HepG2 (cell line): Measurements from ENCODE around the gene SLC16A3. TPM values are rescaled to one million over a fixed set of nuclear protein-coding genes. Genes with fewer than 3 reads are reported as not detected.

Experiments used
- ATAC-seq: fragments of 200-7000 bp; cut with Tn5 transposase; 3 replicates; pipeline ENCODE4 v1.9.1; 2020; ENCODE audit warnings: mild to moderate bottlenecking, moderate library complexity
- BruUV-seq: library from RNA; stranded (reverse); fragments of 400-500 nt; replicated peaks from 2 replicates; lab custom pipeline; 2021; lab: Mats Ljungman, UMichigan
- CTCF ChIA-PET: fragments of 300-600 bp; formaldehyde crosslinking; extraction: SDS; loops from one replicate; lab custom pipeline; 2021; ENCODE audit warnings: low total read pairs, inconsistent platforms, low intra/inter-chr PET ratio; lab: Yijun Ruan, JAX
- POLR2A ChIA-PET: fragments of 350-600 bp; sonication (Branson Sonifier 250); formaldehyde crosslinking; loops from one replicate; lab custom pipeline; 2020; ENCODE audit warnings: antibody characterized with exemption, inconsistent platforms; lab: Yijun Ruan, JAX
- DNase-seq: peaks from one replicate; pipeline ENCODE4 v3.0.0-alpha.2; 2015; ENCODE audit warnings: low spot score
- FAIRE-seq: peaks from 3 replicates; lab custom pipeline; 2011; peaks lifted over from hg19 to GRCh38; lab: Jason Lieb, UNC
- H2AFZ ChIP-seq: one replicate; pipeline ENCODE4 v1.6.1; 2011; ENCODE audit warnings: low read length, inconsistent platforms
- H3K27ac ChIP-seq: fragments of 300-600 bp; 3 replicates; pipeline ENCODE4 v1.8.0; 2011; ENCODE audit warnings: mixed run types, mild to moderate bottlenecking, mixed read lengths, low read length, inconsistent platforms; ENCODE audit not compliant: insufficient read depth; ENCODE audit errors: extremely low read length
- H3K27me3 ChIP-seq, 2 experiments: fragments of 200-600 bp in 1 of 2; 2 replicates in 1 of 2; 3 replicates in 1 of 2; pipeline versions ENCODE4 v1.6.0 to v1.8.0; 2011; ENCODE audit warnings: low read length in 2 of 2, mild to moderate bottlenecking in 2 of 2, moderate library complexity in 2 of 2, inconsistent platforms in 1 of 2; ENCODE audit not compliant: insufficient read depth in 2 of 2, control insufficient read depth in 1 of 2
- H3K36me3 ChIP-seq, 2 experiments: fragments of 200-600 bp in 1 of 2; replicated peaks in 1 of 2; 2 replicates in 1 of 2; 3 replicates in 1 of 2; pipeline versions ENCODE4 v1.5.1 to v1.8.0; 2011; ENCODE audit warnings: low read length in 2 of 2, inconsistent platforms in 1 of 2; ENCODE audit not compliant: insufficient read depth in 2 of 2, control insufficient read depth in 1 of 2
- H3K4me1 ChIP-seq: 2 replicates; pipeline ENCODE4 v1.5.1; 2012; ENCODE audit warnings: low read length, inconsistent platforms; ENCODE audit not compliant: insufficient read depth
- H3K4me2 ChIP-seq: 2 replicates; pipeline ENCODE4 v1.6.0; 2011; ENCODE audit warnings: low read depth, low read length, inconsistent platforms
- H3K4me3 ChIP-seq, 3 experiments: fragments of 200-600 bp in 1 of 3; sonication (generic), shearing (Covaris generic) in 1 of 3; replicated peaks in 1 of 3; 2 replicates each; pipeline ENCODE4 v1.5.1; 2011 to 2016; ENCODE audit warnings: low read length in 3 of 3, inconsistent platforms in 2 of 3, low read depth in 2 of 3, mild to moderate bottlenecking in 2 of 3, control low read depth in 1 of 3, mixed read lengths in 1 of 3; ENCODE audit not compliant: insufficient read depth in 1 of 3
- H3K79me2 ChIP-seq: one replicate; pipeline ENCODE4 v1.6.1; 2011; ENCODE audit warnings: low read length, inconsistent platforms; ENCODE audit not compliant: insufficient read depth
- H3K9ac ChIP-seq: 2 replicates; pipeline ENCODE4 v1.6.0; 2011; ENCODE audit warnings: mild to moderate bottlenecking, low read depth, low read length, inconsistent platforms; ENCODE audit not compliant: insufficient read depth
- H3K9me3 ChIP-seq: 2 replicates; pipeline ENCODE4 v1.5.1; 2012; ENCODE audit warnings: mild to moderate bottlenecking, low read length
- H4K20me1 ChIP-seq: 2 replicates; pipeline ENCODE4 v1.6.0; 2011; ENCODE audit warnings: inconsistent platforms, mild to moderate bottlenecking, low read length, moderate library complexity; ENCODE audit not compliant: insufficient read depth
- FOSL1 ChIP-seq: sonication (generic); formaldehyde crosslinking; IDR thresholded peaks from 2 replicates; pipeline ENCODE4 v1.9.0; 2021; ENCODE audit warnings: missing genetic modification reagents, borderline replicate concordance
- FOXK2 ChIP-seq: fragments of 450-650 bp; IDR thresholded peaks from 2 replicates; pipeline ENCODE4 v1.6.1; 2016
- KMT2A ChIP-seq: sonication (generic); formaldehyde crosslinking; IDR thresholded peaks from 2 replicates; pipeline ENCODE4 v1.4.0; 2020; ENCODE audit warnings: missing genetic modification reagents
- MED1 ChIP-seq: sonication (generic); formaldehyde crosslinking; IDR thresholded peaks from 2 replicates; pipeline ENCODE4 v1.4.0; 2020; ENCODE audit warnings: missing genetic modification reagents
- NR2F2 ChIP-seq: IDR thresholded peaks from 2 replicates; pipeline ENCODE4 v1.6.1; 2012; ENCODE audit warnings: low read depth, inconsistent platforms, borderline replicate concordance
- SMARCC2 ChIP-seq: fragments of 450-650 bp; IDR thresholded peaks from 2 replicates; pipeline ENCODE4 v1.6.1; 2017; ENCODE audit warnings: antibody characterized with exemption, mild to moderate bottlenecking
- TBP ChIP-seq: sonication (generic); formaldehyde crosslinking; IDR thresholded peaks from 2 replicates; pipeline ENCODE4 v1.5.0; 2020; ENCODE audit warnings: missing genetic modification reagents
- ZFAT ChIP-seq: sonication (generic); formaldehyde crosslinking; conservative IDR thresholded peaks from 2 replicates; pipeline ENCODE4 v1.8.1; 2023; ENCODE audit warnings: missing genetic modification reagents, inconsistent platforms
- ZFP82 ChIP-seq: sonication (generic); formaldehyde crosslinking; IDR thresholded peaks from 2 replicates; pipeline ENCODE4 v1.5.1; 2020; ENCODE audit warnings: mild to moderate bottlenecking, missing genetic modification reagents, borderline replicate concordance
- ZNF564 ChIP-seq: sonication (generic); formaldehyde crosslinking; IDR thresholded peaks from 2 replicates; pipeline ENCODE4 v1.8.1; 2023; ENCODE audit warnings: mild to moderate bottlenecking, missing genetic modification reagents
- ZNF775 ChIP-seq: sonication (generic); formaldehyde crosslinking; IDR thresholded peaks from 2 replicates; pipeline ENCODE4 v1.4.0; 2020; ENCODE audit warnings: missing genetic modification reagents, mild to moderate bottlenecking, moderate library complexity, borderline replicate concordance
- ZNF883 ChIP-seq: sonication (generic); formaldehyde crosslinking; IDR thresholded peaks from 2 replicates; pipeline ENCODE4 v1.5.1; 2020; ENCODE audit warnings: mild to moderate bottlenecking, missing genetic modification reagents; ENCODE audit errors: not compliant biosample characterization
- ZSCAN21 ChIP-seq: sonication (generic); formaldehyde crosslinking; IDR thresholded peaks from 2 replicates; pipeline ENCODE4 v1.8.0; 2022; ENCODE audit warnings: mild to moderate bottlenecking, missing genetic modification reagents, moderate library complexity, borderline replicate concordance
- WGBS: methylation state at CpG from one replicate; pipeline ENCODE4 v1.1.6; 2017; ENCODE audit warnings: low lambda C conversion rate; 5-methylcytosine and 5-hydroxymethylcytosine counted together
- in situ Hi-C: cut with HindIII; loops from 2 replicates; pipeline ENCODE4 v1.10.0; 2017; ENCODE audit warnings: low pct_unique_long_range_greater_than_20kb; ENCODE audit not compliant: extremely low pct_ligation_motif_present
- intact Hi-C: fragments of 100-400 bp; cut with micrococcal nuclease; formaldehyde crosslinking; loops from one replicate; pipeline ENCODE4 v1.10.0; 2022; ENCODE audit not compliant: unreplicated experiment
- polyA plus RNA-seq, 8 experiments: library from polyadenylated mRNA; depleted of rRNA in 3 of 8; stranded (reverse) in 7 of 8; unstranded in 1 of 8; fragments of >200 nt; fragmentation: Illumina TruSeq in 4 of 8; extraction: Trizol in 4 of 8; gene quantifications; 2 replicates each; pipeline versions ENCODE4 v1.2.1 to v1.2.3, GENCODE V29; 2011 to 2016; ENCODE audit warnings: low read depth in 4 of 8, missing spikeins in 1 of 8, mixed read lengths in 1 of 8; ENCODE audit not compliant: insufficient read depth in 1 of 8
- total RNA-seq, 5 experiments: library from RNA; depleted of rRNA; stranded (reverse); fragments of >200 nt; fragmentation: Illumina TruSeq; extraction: Trizol; gene quantifications; 2 replicates each; pipeline ENCODE4 v1.2.3, GENCODE V29; 2016; ENCODE audit warnings: low read depth in 1 of 5
- TF ChIP-seq, protein P1 (sequence below): sonication (generic); formaldehyde crosslinking; IDR thresholded peaks from 2 replicates; pipeline ENCODE4 v1.4.0; 2020; ENCODE audit warnings: mild to moderate bottlenecking, missing genetic modification reagents
- TF ChIP-seq, protein P2 (sequence below): sonication (generic); formaldehyde crosslinking; IDR thresholded peaks from 2 replicates; pipeline ENCODE4 v1.5.1; 2020; ENCODE audit warnings: mild to moderate bottlenecking, missing genetic modification reagents, moderate library complexity
- TF ChIP-seq, protein P3 (sequence below): sonication (generic); formaldehyde crosslinking; IDR thresholded peaks from 2 replicates; pipeline ENCODE4 v1.9.0; 2021; ENCODE audit warnings: mild to moderate bottlenecking, missing genetic modification reagents

The SLC16A3 gene
- total and polyA plus RNA-seq, 2 of the 13 experiments (the other 11 are each of a cell fraction or from before 2014, with no cell fraction given) = 242 to 349 TPM

DNA sequence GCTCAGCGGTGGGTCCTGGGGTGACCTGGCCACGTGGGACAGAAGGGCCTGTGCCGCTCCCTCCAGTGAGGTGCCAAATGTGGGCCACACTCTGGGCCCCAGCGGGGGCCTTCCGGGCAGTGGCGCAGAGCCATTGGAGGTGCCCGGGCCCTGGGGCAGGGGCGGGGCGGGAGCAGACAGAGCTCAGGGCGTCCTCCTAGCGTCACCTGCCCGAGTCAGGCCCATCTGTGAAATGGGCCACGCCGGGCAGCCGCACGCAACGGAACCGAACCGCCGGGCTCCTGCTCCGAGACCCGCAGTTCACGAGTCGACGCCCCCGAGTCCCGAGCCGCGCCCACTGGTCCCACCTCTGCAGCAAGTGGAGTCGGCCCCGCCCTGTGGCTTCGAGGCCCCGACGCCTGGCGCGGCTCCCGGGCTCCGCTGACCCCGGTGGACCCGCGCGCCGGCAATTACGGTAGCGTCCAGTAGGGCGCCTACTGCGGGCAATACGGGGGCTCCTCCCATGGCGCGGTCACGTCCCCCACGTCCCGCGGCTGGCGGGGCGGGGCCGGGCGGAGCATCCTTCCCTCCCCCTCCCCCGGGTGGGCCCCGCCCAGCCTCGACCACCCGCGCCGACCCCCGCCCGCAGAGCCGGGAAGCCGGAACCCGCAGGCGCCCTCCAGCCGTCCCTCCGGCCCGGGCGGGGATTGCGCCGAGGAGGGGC is 1.9 kb downstream of the SLC16A3 start:
- Histone ChIP-seq H4K20me1 (peaks cover 62% of the 10 kb centered on the region), H3K27ac (peak overlapping the region; percentile 84), H3K9me3 (no peaks in the 10 kb centered on the region), H3K9ac (peak overlapping the region; percentile 91), H3K27me3 (no peaks in the 10 kb centered on the region; a peak in 1 of 5 replicates), H2AFZ (no peak overlapping the region), H3K4me1 (peaks cover 75% of the 10 kb centered on the region), H3K79me2 (peaks cover 64% of the 10 kb centered on the region), H3K4me2 (peak overlapping the region; percentile 87), H3K4me3 (peak overlapping the region; percentile 76 to 99 (median 97)), H3K36me3 (peaks cover 13 to 18% of the 10 kb centered on the region in 2 experiments; a peak in 3 of 5 replicates)
- DNase-seq (peak; percentile 87), FAIRE-seq (peak; percentile 51), ATAC-seq (peak; percentile 53)
- in situ Hi-C loops (no loop called here), intact Hi-C loops (loop anchor here (2.0 to 10.0 kb wide), 2 partner anchors 14 to 126 kb away; no protein-coding TSS in a partner anchor)
- ChIA-PET CTCF (interaction anchor here (1.9 kb wide), 1 partner anchor 26 kb away, joined by 6 read pairs; no protein-coding TSS in a partner anchor), POLR2A (interaction anchor here (1.0 to 5.0 kb wide), 18 partner anchors 11 to 193 kb away, joined by 3 to 117 read pairs (median 5); partner anchors contain the start of genes CCDC57, CD7, CSNK1D and DCXR)
- BruUV-seq = TSS peak; percentile 67
- WGBS = 1% methylated on average over 11 of the region's 76 CpGs
- TF ChIP-seq ZNF564 (peak; percentile 96), ZSCAN21 (CRISPR knock-in tag) (peak; percentile 74), TBP (CRISPR knock-in tag) (0 out of 2 replicates have a peak, but pooled peaks have one; percentile 74), ZFP82 (peak; percentile 67; the same call in 1 of the 2 replicates), ZNF775 (CRISPR knock-in tag) (peak; percentile 83; the same call in 1 of the 2 replicates), ZFAT (peak; percentile 84), SMARCC2 (no peak), FOSL1 (CRISPR knock-in tag) (peak; percentile 57; the same call in 1 of the 2 replicates), KMT2A (peak; percentile 70), NR2F2 (no peak), FOXK2 (no peak), ZNF883 (CRISPR knock-in tag) (peak; percentile 91), MED1 (peak; percentile 98)
- TF ChIP-seq, protein P1, sequence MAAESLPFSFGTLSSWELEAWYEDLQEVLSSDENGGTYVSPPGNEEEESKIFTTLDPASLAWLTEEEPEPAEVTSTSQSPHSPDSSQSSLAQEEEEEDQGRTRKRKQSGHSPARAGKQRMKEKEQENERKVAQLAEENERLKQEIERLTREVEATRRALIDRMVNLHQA (CRISPR knock-in tag) = no peak
- TF ChIP-seq, protein P2, sequence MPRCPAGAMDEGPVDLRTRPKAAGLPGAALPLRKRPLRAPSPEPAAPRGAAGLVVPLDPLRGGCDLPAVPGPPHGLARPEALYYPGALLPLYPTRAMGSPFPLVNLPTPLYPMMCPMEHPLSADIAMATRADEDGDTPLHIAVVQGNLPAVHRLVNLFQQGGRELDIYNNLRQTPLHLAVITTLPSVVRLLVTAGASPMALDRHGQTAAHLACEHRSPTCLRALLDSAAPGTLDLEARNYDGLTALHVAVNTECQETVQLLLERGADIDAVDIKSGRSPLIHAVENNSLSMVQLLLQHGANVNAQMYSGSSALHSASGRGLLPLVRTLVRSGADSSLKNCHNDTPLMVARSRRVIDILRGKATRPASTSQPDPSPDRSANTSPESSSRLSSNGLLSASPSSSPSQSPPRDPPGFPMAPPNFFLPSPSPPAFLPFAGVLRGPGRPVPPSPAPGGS (CRISPR knock-in tag) = peak; percentile 94
- TF ChIP-seq, protein P3, sequence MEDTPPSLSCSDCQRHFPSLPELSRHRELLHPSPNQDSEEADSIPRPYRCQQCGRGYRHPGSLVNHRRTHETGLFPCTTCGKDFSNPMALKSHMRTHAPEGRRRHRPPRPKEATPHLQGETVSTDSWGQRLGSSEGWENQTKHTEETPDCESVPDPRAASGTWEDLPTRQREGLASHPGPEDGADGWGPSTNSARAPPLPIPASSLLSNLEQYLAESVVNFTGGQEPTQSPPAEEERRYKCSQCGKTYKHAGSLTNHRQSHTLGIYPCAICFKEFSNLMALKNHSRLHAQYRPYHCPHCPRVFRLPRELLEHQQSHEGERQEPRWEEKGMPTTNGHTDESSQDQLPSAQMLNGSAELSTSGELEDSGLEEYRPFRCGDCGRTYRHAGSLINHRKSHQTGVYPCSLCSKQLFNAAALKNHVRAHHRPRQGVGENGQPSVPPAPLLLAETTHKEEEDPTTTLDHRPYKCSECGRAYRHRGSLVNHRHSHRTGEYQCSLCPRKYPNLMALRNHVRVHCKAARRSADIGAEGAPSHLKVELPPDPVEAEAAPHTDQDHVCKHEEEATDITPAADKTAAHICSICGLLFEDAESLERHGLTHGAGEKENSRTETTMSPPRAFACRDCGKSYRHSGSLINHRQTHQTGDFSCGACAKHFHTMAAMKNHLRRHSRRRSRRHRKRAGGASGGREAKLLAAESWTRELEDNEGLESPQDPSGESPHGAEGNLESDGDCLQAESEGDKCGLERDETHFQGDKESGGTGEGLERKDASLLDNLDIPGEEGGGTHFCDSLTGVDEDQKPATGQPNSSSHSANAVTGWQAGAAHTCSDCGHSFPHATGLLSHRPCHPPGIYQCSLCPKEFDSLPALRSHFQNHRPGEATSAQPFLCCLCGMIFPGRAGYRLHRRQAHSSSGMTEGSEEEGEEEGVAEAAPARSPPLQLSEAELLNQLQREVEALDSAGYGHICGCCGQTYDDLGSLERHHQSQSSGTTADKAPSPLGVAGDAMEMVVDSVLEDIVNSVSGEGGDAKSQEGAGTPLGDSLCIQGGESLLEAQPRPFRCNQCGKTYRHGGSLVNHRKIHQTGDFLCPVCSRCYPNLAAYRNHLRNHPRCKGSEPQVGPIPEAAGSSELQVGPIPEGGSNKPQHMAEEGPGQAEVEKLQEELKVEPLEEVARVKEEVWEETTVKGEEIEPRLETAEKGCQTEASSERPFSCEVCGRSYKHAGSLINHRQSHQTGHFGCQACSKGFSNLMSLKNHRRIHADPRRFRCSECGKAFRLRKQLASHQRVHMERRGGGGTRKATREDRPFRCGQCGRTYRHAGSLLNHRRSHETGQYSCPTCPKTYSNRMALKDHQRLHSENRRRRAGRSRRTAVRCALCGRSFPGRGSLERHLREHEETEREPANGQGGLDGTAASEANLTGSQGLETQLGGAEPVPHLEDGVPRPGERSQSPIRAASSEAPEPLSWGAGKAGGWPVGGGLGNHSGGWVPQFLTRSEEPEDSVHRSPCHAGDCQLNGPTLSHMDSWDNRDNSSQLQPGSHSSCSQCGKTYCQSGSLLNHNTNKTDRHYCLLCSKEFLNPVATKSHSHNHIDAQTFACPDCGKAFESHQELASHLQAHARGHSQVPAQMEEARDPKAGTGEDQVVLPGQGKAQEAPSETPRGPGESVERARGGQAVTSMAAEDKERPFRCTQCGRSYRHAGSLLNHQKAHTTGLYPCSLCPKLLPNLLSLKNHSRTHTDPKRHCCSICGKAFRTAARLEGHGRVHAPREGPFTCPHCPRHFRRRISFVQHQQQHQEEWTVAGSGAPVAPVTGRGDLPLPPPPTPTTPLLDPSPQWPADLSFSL = peak; percentile 26
